ENCODE measurements around the gene SPHKAP. TPM values are rescaled to one million over a fixed set of nuclear protein-coding genes. Genes with fewer than 3 reads are reported as not detected.

Gene SPHKAP
- total and polyA plus RNA-seq, 2 of the 4 experiments (the other 2 are of a cell fraction), result not detected

GRCh38 chr2:228092056-228092455 is 89.4 kb downstream of the SPHKAP start:
- H2BK15ac ChIP-seq (ENCODE audit: low read depth, low read length), result no peak overlapping the region
- dilution Hi-C loops (cut with HindIII; ENCODE audit: low sequenced_read_pairs, unreplicated experiment), result no loop called here
- no peaks in the 10 kb centered on the region for H3K9me1 ChIP-seq (ENCODE audit: insufficient read depth, low read length)
- no peaks in the 10 kb centered on the region for H4K20me1 ChIP-seq (ENCODE audit: insufficient read depth, low read length)
- in situ Hi-C loops (cut with MboI; ENCODE audit: low sequenced_read_pairs), result no loop called here
- no peak overlapping the region for H4K8ac ChIP-seq (ENCODE audit: low read depth in 2 of 2, low read length in 2 of 2)
- H2BK5ac ChIP-seq (ENCODE audit: low read depth, low read length, poor library complexity, severe bottlenecking), result no peak overlapping the region
- no peaks in the 10 kb centered on the region for H3K27me3 ChIP-seq (ENCODE audit: control insufficient read depth, insufficient read depth, low read length)
- no peak overlapping the region for H3K18ac ChIP-seq (ENCODE audit: low read depth, low read length)
- no peak overlapping the region for H3K9ac ChIP-seq (ENCODE audit: low read depth, low read length)
- no peak overlapping the region for H3K4me2 ChIP-seq (ENCODE audit: low read depth, low read length)
- no peak for DNase-seq
- H4K5ac ChIP-seq (ENCODE audit: low read depth, low read length), result no peak overlapping the region
- ChIA-PET POLR2A (ENCODE audit: unreplicated experiment) (no interaction called here), CTCF (no interaction called here)
- no peak for ATAC-seq (ENCODE audit: low read depth)
- H2AFZ ChIP-seq (replicated peaks; ENCODE audit: low read length, poor library complexity), result no peak overlapping the region
- H2BK120ac ChIP-seq (ENCODE audit: low read depth, low read length), result no peak overlapping the region
- no peak overlapping the region for H3K56ac ChIP-seq (ENCODE audit: extremely low read depth, insufficient read depth, low read length)
- H4K91ac ChIP-seq (ENCODE audit: insufficient read depth, low read depth, low read length), result no peak overlapping the region
- H3K4me1 ChIP-seq (ENCODE audit: control insufficient read depth, insufficient read depth, low read length), result no peaks in the 10 kb centered on the region
- intact Hi-C loops (cut with micrococcal nuclease), result no loop called here
- WGBS, 2 experiments (ENCODE audit: extremely low coverage in 2 of 2, insufficient read length in 1 of 2), result no CpG with 5 or more reads among the region's 9 CpGs
- no peak overlapping the region for H3K4ac ChIP-seq (ENCODE audit: low read depth, low read length)
- H2BK20ac ChIP-seq (ENCODE audit: low read depth, low read length), result no peak overlapping the region
- peaks cover 14% of the 10 kb centered on the region for H3K9me3 ChIP-seq (ENCODE audit: control insufficient read depth, insufficient read depth, low read length)
- no peaks in the 10 kb centered on the region for H3K36me3 ChIP-seq (ENCODE audit: control insufficient read depth, insufficient read depth, low read length)
- no peak overlapping the region for H3K14ac ChIP-seq (replicated peaks; ENCODE audit: low read depth, low read length)
- BruUV-seq (replicated peaks), result no TSS peak
- H3K23ac ChIP-seq (ENCODE audit: low read depth, low read length), result no peak overlapping the region
- H2AK5ac ChIP-seq (ENCODE audit: low read depth, low read length), result no peak overlapping the region
- no peaks in the 10 kb centered on the region for H3K79me1 ChIP-seq (ENCODE audit: low read depth in 1 of 2, low read length in 2 of 2)
- H3K27ac ChIP-seq (ENCODE audit: insufficient read depth, low read length), result no peak overlapping the region
- TF ChIP-seq RFX5 (IDR thresholded peaks at IDR 0.05; ENCODE audit: low read depth, low read length) (no peak), CHD1 (IDR thresholded peaks at IDR 0.05; ENCODE audit: low read depth, low read length) (no peak), BHLHE40 (IDR thresholded peaks at IDR 0.05; ENCODE audit: low read depth, low read length) (no peak), MAZ (IDR thresholded peaks at IDR 0.05; ENCODE audit: borderline replicate concordance, low read depth, low read length) (no peak), MAFK (IDR thresholded peaks at IDR 0.05; ENCODE audit: low read depth, low read length) (no peak), ELK1 (IDR thresholded peaks at IDR 0.05; ENCODE audit: borderline replicate concordance, low read depth, low read length) (no peak), CEBPB (IDR thresholded peaks at IDR 0.05; ENCODE audit: low read depth, low read length) (no peak), RAD21 (IDR thresholded peaks at IDR 0.05; ENCODE audit: low read length) (no peak), SMC3 (IDR thresholded peaks at IDR 0.05; ENCODE audit: low read depth, low read length) (no peak), POLR2A (IDR thresholded peaks at IDR 0.05; ENCODE audit: low read depth, low read length) (no peak), NFE2L2 (IDR thresholded peaks at IDR 0.05; ENCODE audit: low read depth, low read length) (no peak), FOS (IDR thresholded peaks at IDR 0.05; ENCODE audit: low read depth, low read length) (no peak), MXI1 (IDR thresholded peaks at IDR 0.05; ENCODE audit: borderline replicate concordance, low read depth, low read length) (no peak), RCOR1 (IDR thresholded peaks at IDR 0.05; ENCODE audit: insufficient replicate concordance, low read length) (no peak)
- TF ChIP-seq, protein P1, sequence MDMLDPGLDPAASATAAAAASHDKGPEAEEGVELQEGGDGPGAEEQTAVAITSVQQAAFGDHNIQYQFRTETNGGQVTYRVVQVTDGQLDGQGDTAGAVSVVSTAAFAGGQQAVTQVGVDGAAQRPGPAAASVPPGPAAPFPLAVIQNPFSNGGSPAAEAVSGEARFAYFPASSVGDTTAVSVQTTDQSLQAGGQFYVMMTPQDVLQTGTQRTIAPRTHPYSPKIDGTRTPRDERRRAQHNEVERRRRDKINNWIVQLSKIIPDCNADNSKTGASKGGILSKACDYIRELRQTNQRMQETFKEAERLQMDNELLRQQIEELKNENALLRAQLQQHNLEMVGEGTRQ (IDR thresholded peaks at IDR 0.05; ENCODE audit: low read depth, low read length), result no peak
- TF ChIP-seq, protein P2, sequence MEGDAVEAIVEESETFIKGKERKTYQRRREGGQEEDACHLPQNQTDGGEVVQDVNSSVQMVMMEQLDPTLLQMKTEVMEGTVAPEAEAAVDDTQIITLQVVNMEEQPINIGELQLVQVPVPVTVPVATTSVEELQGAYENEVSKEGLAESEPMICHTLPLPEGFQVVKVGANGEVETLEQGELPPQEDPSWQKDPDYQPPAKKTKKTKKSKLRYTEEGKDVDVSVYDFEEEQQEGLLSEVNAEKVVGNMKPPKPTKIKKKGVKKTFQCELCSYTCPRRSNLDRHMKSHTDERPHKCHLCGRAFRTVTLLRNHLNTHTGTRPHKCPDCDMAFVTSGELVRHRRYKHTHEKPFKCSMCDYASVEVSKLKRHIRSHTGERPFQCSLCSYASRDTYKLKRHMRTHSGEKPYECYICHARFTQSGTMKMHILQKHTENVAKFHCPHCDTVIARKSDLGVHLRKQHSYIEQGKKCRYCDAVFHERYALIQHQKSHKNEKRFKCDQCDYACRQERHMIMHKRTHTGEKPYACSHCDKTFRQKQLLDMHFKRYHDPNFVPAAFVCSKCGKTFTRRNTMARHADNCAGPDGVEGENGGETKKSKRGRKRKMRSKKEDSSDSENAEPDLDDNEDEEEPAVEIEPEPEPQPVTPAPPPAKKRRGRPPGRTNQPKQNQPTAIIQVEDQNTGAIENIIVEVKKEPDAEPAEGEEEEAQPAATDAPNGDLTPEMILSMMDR (conservative IDR thresholded peaks at IDR 0.05; ENCODE audit: low read depth, low read length), result no peak
- H2AK9ac ChIP-seq (replicated peaks; ENCODE audit: low read depth, low read length, poor library complexity), result no peak overlapping the region
- no peak overlapping the region for H3K4me3 ChIP-seq (ENCODE audit: insufficient read depth, low read depth, low read length)

Measured in IMR-90 (cell line).